Measurements from ENCODE around the gene SETBP1.

The SETBP1 gene

GRCh38 chr18:44801781-44802180 lies 121.1 kb downstream of the SETBP1 start:
- H4K20me1 ChIP-seq = no peaks in the 10 kb centered on the region
- no peaks in the 10 kb centered on the region for H3K27me3 ChIP-seq
- no peak overlapping the region for H3K27ac ChIP-seq
- H3K4me2 ChIP-seq = no peak overlapping the region
- no peak overlapping the region for H3K9ac ChIP-seq
- H3K4me3 ChIP-seq = no peak overlapping the region
- H3K36me3 ChIP-seq = no peaks in the 10 kb centered on the region
- peaks cover 30% of the 10 kb centered on the region for H3K4me1 ChIP-seq
- TF ChIP-seq Cebpa-rat (IDR thresholded peaks at IDR 0.05) = no peak
- no peaks in the 10 kb centered on the region for H3K9me3 ChIP-seq

- Histone ChIP-seq H3K36me3 (no peaks in the 10 kb centered on the region), H3K9ac (no peak overlapping the region), H3K27me3 (no peaks in the 10 kb centered on the region), H4K20me1 (no peaks in the 10 kb centered on the region), H3K27ac (no peak overlapping the region), H3K4me3 (no peak overlapping the region), H3K4me1 (peaks cover 30% of the 10 kb centered on the region), H3K4me2 (no peak overlapping the region), H3K9me3 (no peaks in the 10 kb centered on the region)
- TF ChIP-seq Cebpa-rat (IDR thresholded peaks at IDR 0.05) = no peak
Observed at GRCh38 chr18:44802508-44802907, 121.8 kb downstream of the SETBP1 start.

- no peak overlapping the region for H3K27ac ChIP-seq
- TF ChIP-seq Cebpa-rat (IDR thresholded peaks at IDR 0.05) = no peak
Observed at GRCh38 chr18:44803019-44803650, 122.4 kb downstream of the SETBP1 start.

GRCh38 chr18:44804033-44804432 lies 123.3 kb downstream of the SETBP1 start:
- H3K36me3 ChIP-seq = no peaks in the 10 kb centered on the region
- peaks cover 24% of the 10 kb centered on the region for H3K4me1 ChIP-seq
- H3K27ac ChIP-seq = no peak overlapping the region
- H4K20me1 ChIP-seq = no peaks in the 10 kb centered on the region
- no peaks in the 10 kb centered on the region for H3K9me3 ChIP-seq
- H3K9ac ChIP-seq = no peak overlapping the region
- no peak for TF ChIP-seq Cebpa-rat (IDR thresholded peaks at IDR 0.05)
- H3K27me3 ChIP-seq = no peaks in the 10 kb centered on the region
- H3K4me3 ChIP-seq = no peak overlapping the region
- no peak overlapping the region for H3K4me2 ChIP-seq

More at GRCh38 chr18:44803019-44803650, 122.4 kb downstream of the SETBP1 start:
- H3K27me3 ChIP-seq = no peaks in the 10 kb centered on the region
- no peaks in the 10 kb centered on the region for H3K36me3 ChIP-seq
- H3K4me3 ChIP-seq = no peak overlapping the region
- no peak overlapping the region for H3K4me2 ChIP-seq
- H3K9ac ChIP-seq = no peak overlapping the region
- H3K9me3 ChIP-seq = no peaks in the 10 kb centered on the region
- H3K4me1 ChIP-seq = peaks cover 29% of the 10 kb centered on the region
- H4K20me1 ChIP-seq = no peaks in the 10 kb centered on the region

- Histone ChIP-seq H4K20me1 (no peaks in the 10 kb centered on the region), H3K4me2 (no peak overlapping the region), H3K4me1 (peaks cover 12% of the 10 kb centered on the region)
Observed at GRCh38 chr18:44805176-44805575, 124.5 kb downstream of the SETBP1 start.

GRCh38 chr18:44805643-44806042 lies 125.0 kb downstream of the SETBP1 start:
- TF ChIP-seq Cebpa-rat (IDR thresholded peaks at IDR 0.05) = no peak
- H4K20me1 ChIP-seq = no peaks in the 10 kb centered on the region
- H3K4me1 ChIP-seq = peaks cover 8% of the 10 kb centered on the region; the same call in 1 of the 2 replicates
- H3K27me3 ChIP-seq = no peaks in the 10 kb centered on the region
- no peaks in the 10 kb centered on the region for H3K9me3 ChIP-seq
- H3K4me3 ChIP-seq = no peak overlapping the region
- no peak overlapping the region for H3K27ac ChIP-seq
- H3K36me3 ChIP-seq = no peaks in the 10 kb centered on the region
- no peak overlapping the region for H3K9ac ChIP-seq
- H3K4me2 ChIP-seq = no peak overlapping the region

More at GRCh38 chr18:44805176-44805575, 124.5 kb downstream of the SETBP1 start:
- no peaks in the 10 kb centered on the region for H3K9me3 ChIP-seq
- no peak for TF ChIP-seq Cebpa-rat (IDR thresholded peaks at IDR 0.05)
- H3K27ac ChIP-seq = no peak overlapping the region
- H3K9ac ChIP-seq = no peak overlapping the region
- H3K4me3 ChIP-seq = no peak overlapping the region
- H3K36me3 ChIP-seq = no peaks in the 10 kb centered on the region
- no peaks in the 10 kb centered on the region for H3K27me3 ChIP-seq

GRCh38 chr18:44807766-44808165 lies 127.1 kb downstream of the SETBP1 start:
- no peaks in the 10 kb centered on the region for H4K20me1 ChIP-seq
- H3K9ac ChIP-seq = no peak overlapping the region
- peaks cover 8% of the 10 kb centered on the region; the same call in 1 of the 2 replicates for H3K4me1 ChIP-seq
- no peaks in the 10 kb centered on the region for H3K36me3 ChIP-seq
- TF ChIP-seq Cebpa-rat (IDR thresholded peaks at IDR 0.05) = no peak
- no peak overlapping the region for H3K4me2 ChIP-seq
- no peak overlapping the region for H3K4me3 ChIP-seq
- no peaks in the 10 kb centered on the region for H3K27me3 ChIP-seq
- H3K9me3 ChIP-seq = no peaks in the 10 kb centered on the region
- no peak overlapping the region for H3K27ac ChIP-seq

GRCh38 chr18:44811572-44812125 lies 131.0 kb downstream of the SETBP1 start:
- H3K9me3 ChIP-seq = no peaks in the 10 kb centered on the region
- no peaks in the 10 kb centered on the region for H3K27me3 ChIP-seq
- no peak overlapping the region for H3K27ac ChIP-seq
- peaks cover 8% of the 10 kb centered on the region; the same call in 1 of the 2 replicates for H3K4me1 ChIP-seq
- no peak for TF ChIP-seq Cebpa-rat (IDR thresholded peaks at IDR 0.05)
- no peaks in the 10 kb centered on the region for H4K20me1 ChIP-seq
- H3K9ac ChIP-seq = no peak overlapping the region
- H3K4me2 ChIP-seq = no peak overlapping the region
- H3K4me3 ChIP-seq = no peak overlapping the region
- no peaks in the 10 kb centered on the region for H3K36me3 ChIP-seq

- Histone ChIP-seq H3K27me3 (no peaks in the 10 kb centered on the region), H3K9ac (no peak overlapping the region), H3K36me3 (no peaks in the 10 kb centered on the region), H4K20me1 (no peaks in the 10 kb centered on the region), H3K9me3 (no peaks in the 10 kb centered on the region), H3K27ac (no peak overlapping the region), H3K4me2 (no peak overlapping the region), H3K4me1 (peaks cover 8% of the 10 kb centered on the region; the same call in 1 of the 2 replicates), H3K4me3 (no peak overlapping the region)
- no peak for TF ChIP-seq Cebpa-rat (IDR thresholded peaks at IDR 0.05)
Observed at GRCh38 chr18:44812426-44812825, 131.7 kb downstream of the SETBP1 start.

- no peak for TF ChIP-seq Cebpa-rat (IDR thresholded peaks at IDR 0.05)
- Histone ChIP-seq H3K36me3 (no peaks in the 10 kb centered on the region), H3K27me3 (no peaks in the 10 kb centered on the region), H3K9me3 (no peaks in the 10 kb centered on the region), H3K4me1 (0 out of 2 replicates have a peak, but pooled peaks cover 8% of the 10 kb centered on the region), H3K9ac (no peak overlapping the region), H3K4me2 (no peak overlapping the region), H3K4me3 (no peak overlapping the region), H3K27ac (no peak overlapping the region), H4K20me1 (no peaks in the 10 kb centered on the region)
Observed at GRCh38 chr18:44813586-44813985, 132.9 kb downstream of the SETBP1 start.
